ENCODE results near the gene VAC14. TPM values are rescaled to one million over a fixed set of nuclear protein-coding genes. Genes with fewer than 3 reads are reported as not detected.

Gene VAC14
- total and polyA plus RNA-seq, 4 donors, result 27.6 to 60.8 (median 50.9) TPM

- Histone ChIP-seq H3K9ac (ENCODE audit: insufficient read depth in 1 of 2, low read length in 2 of 2) (no peak overlapping the region), H3K4me1 (ENCODE audit: control insufficient read depth in 5 of 5, insufficient read depth in 5 of 5, low read length in 5 of 5) (peaks cover 0 to 1% (median 0%) of the 10 kb centered on the region in 5 donors), H3K4me3 (no peak overlapping the region), H3K27me3 (ENCODE audit: control insufficient read depth in 3 of 3, insufficient read depth in 3 of 3, low read length in 2 of 3) (no peaks in the 10 kb centered on the region), H3K9me3 (ENCODE audit: control insufficient read depth in 4 of 4, insufficient read depth in 3 of 4, low read length in 3 of 4) (no peaks in the 10 kb centered on the region), H3K36me3 (ENCODE audit: control insufficient read depth in 4 of 4, insufficient read depth in 4 of 4, low read length in 4 of 4) (peaks cover 0 to 35% (median 7%) of the 10 kb centered on the region in 4 donors), H3K27ac (ENCODE audit: low read depth in 1 of 2, low read length in 1 of 2) (no peak overlapping the region)
- DNase-seq (no peak), ATAC-seq (ENCODE audit: insufficient read depth, low FRiP score) (no peak)
- WGBS, 2 donors, result 88 to 94% methylated on average over 8 of the region's 8 CpGs
- no peak for TF ChIP-seq CTCF (IDR thresholded peaks at IDR 0.05; ENCODE audit: control extremely low read depth, extremely low read depth)
These were observed 31.8 kb downstream of the VAC14 start for GRCh38 chr16:70769131-70769530.

GRCh38 chr16:70768203-70768580, 32.8 kb downstream of the VAC14 start:
- ATAC-seq (ENCODE audit: insufficient read depth, low FRiP score), result no peak
- Histone ChIP-seq H3K4me1 (ENCODE audit: control insufficient read depth in 5 of 5, insufficient read depth in 5 of 5, low read length in 5 of 5) (peaks cover 0 to 1% (median 0%) of the 10 kb centered on the region in 5 donors), H3K27ac (ENCODE audit: low read depth in 1 of 2, low read length in 1 of 2) (no peak overlapping the region), H3K9ac (ENCODE audit: insufficient read depth in 1 of 2, low read length in 2 of 2) (no peak overlapping the region), H3K27me3 (ENCODE audit: control insufficient read depth in 3 of 3, insufficient read depth in 3 of 3, low read length in 2 of 3) (no peaks in the 10 kb centered on the region), H3K36me3 (ENCODE audit: control insufficient read depth in 4 of 4, insufficient read depth in 4 of 4, low read length in 4 of 4) (peaks cover 0 to 35% (median 5%) of the 10 kb centered on the region in 4 donors), H3K4me3 (no peak overlapping the region), H3K9me3 (ENCODE audit: control insufficient read depth in 4 of 4, insufficient read depth in 3 of 4, low read length in 3 of 4) (no peaks in the 10 kb centered on the region)
- 70 to 85% methylated on average over 5 of the region's 5 CpGs for WGBS, 2 donors
- no peak for TF ChIP-seq CTCF (IDR thresholded peaks at IDR 0.05; ENCODE audit: control extremely low read depth, extremely low read depth)
- DNase-seq, result no peak

- Histone ChIP-seq H3K9ac (ENCODE audit: insufficient read depth in 1 of 2, low read length in 2 of 2) (no peak overlapping the region), H3K36me3 (ENCODE audit: control insufficient read depth in 4 of 4, insufficient read depth in 4 of 4, low read length in 4 of 4) (peaks cover 0 to 38% (median 5%) of the 10 kb centered on the region in 4 donors), H3K4me3 (no peak overlapping the region), H3K27ac (ENCODE audit: low read depth in 1 of 2, low read length in 1 of 2) (no peak overlapping the region), H3K9me3 (ENCODE audit: control insufficient read depth in 4 of 4, insufficient read depth in 3 of 4, low read length in 3 of 4) (no peaks in the 10 kb centered on the region), H3K27me3 (ENCODE audit: control insufficient read depth in 3 of 3, insufficient read depth in 3 of 3, low read length in 2 of 3) (no peaks in the 10 kb centered on the region), H3K4me1 (ENCODE audit: control insufficient read depth in 5 of 5, insufficient read depth in 5 of 5, low read length in 5 of 5) (peaks cover 0 to 1% (median 0%) of the 10 kb centered on the region in 5 donors)
- DNase-seq, result no peak
- TF ChIP-seq CTCF (IDR thresholded peaks at IDR 0.05; ENCODE audit: control extremely low read depth, extremely low read depth), result no peak
- ATAC-seq (ENCODE audit: insufficient read depth, low FRiP score), result no peak
- 78 to 92% methylated on average over 4 of the region's 4 CpGs for WGBS, 2 donors
These were observed 33.4 kb downstream of the VAC14 start for GRCh38 chr16:70767377-70768202.

Data from lung (tissue), 12 donors.